Heart left ventricle (tissue), 16 donors: ENCODE data around the gene CTLA4. TPM values are rescaled to one million over a fixed set of nuclear protein-coding genes. Genes with fewer than 3 reads are reported as not detected.
A peak's percentile ranks its signal among the peaks of the same experiment; 100 is the strongest.

Experiments
- ATAC-seq, 4 donors: fragments of 200-7000 bp; cut with Tn5 transposase; one replicate each; pipeline ENCODE4 v1.9.1; 2020 to 2022; ENCODE audit warnings: moderate library complexity in 4 of 4, mild to moderate bottlenecking in 3 of 4, moderate number of reproducible peaks in 1 of 4
- DNase-seq, 5 donors: peaks; one replicate each; pipeline ENCODE4 v3.0.0-alpha.2; 2020
- H3K27ac ChIP-seq, 12 donors: fragments of 200-600 bp; sonication (generic) in 4 of 12; one replicate each; pipeline versions ENCODE4 v1.5.0 to v1.8.0; 2016 to 2022; ENCODE audit warnings: mild to moderate bottlenecking in 2 of 12
- H3K27me3 ChIP-seq, 9 donors: fragments of 200-600 bp; sonication (generic) in 2 of 9; one replicate each; pipeline versions ENCODE4 v1.5.1 to v1.8.0; 2016 to 2022; ENCODE audit warnings: mild to moderate bottlenecking in 3 of 9
- H3K36me3 ChIP-seq, 9 donors: fragments of 200-600 bp; sonication (generic) in 2 of 9; one replicate each; pipeline versions ENCODE4 v1.5.0 to v1.8.0; 2018 to 2022; ENCODE audit warnings: mild to moderate bottlenecking in 2 of 9
- H3K4me1 ChIP-seq, 12 donors: fragments of 200-600 bp; sonication (generic) in 4 of 12; one replicate each; pipeline versions ENCODE4 v1.5.0 to v1.8.0; 2016 to 2022; ENCODE audit warnings: mild to moderate bottlenecking in 3 of 12
- H3K4me3 ChIP-seq, 12 donors: fragments of 200-600 bp; sonication (generic) in 4 of 12; one replicate each; pipeline versions ENCODE4 v1.5.0 to v1.8.0; 2017 to 2022; ENCODE audit warnings: mild to moderate bottlenecking in 9 of 12, moderate library complexity in 4 of 12
- H3K9me3 ChIP-seq, 12 donors: fragments of 200-600 bp; sonication (generic) in 4 of 12; one replicate each; pipeline versions ENCODE4 v1.5.0 to v1.8.0; 2016 to 2022; ENCODE audit warnings: mild to moderate bottlenecking in 1 of 12
- CTCF ChIP-seq, 12 donors: fragments of 200-600 bp; sonication (generic) in 4 of 12; IDR thresholded peaks; one replicate each; pipeline versions ENCODE4 v1.5.0 to v1.8.0; 2018 to 2022; ENCODE audit warnings: antibody characterized with exemption in 12 of 12, mild to moderate bottlenecking in 5 of 12
- POLR2A ChIP-seq, 2 donors: fragments of 450-650 bp; IDR thresholded peaks; one replicate each; pipeline ENCODE4 v1.6.1; 2017; ENCODE audit warnings: antibody characterized with exemption in 2 of 2, mild to moderate bottlenecking in 2 of 2, moderate library complexity in 2 of 2
- WGBS, 4 donors: extraction: QIAGEN DNeasy Blood & Tissue Kit in 2 of 4; methylation state at CpG; one replicate each; pipeline versions ENCODE4 v1.1.5 to v1.1.7; 2013 to 2018; 5-methylcytosine and 5-hydroxymethylcytosine counted together
- intact Hi-C, 10 donors: fragments of 100-400 bp; cut with DNase I; formaldehyde crosslinking; loops; one replicate each; pipeline versions ENCODE4 v1.11.1 to v1.14.2; 2022
- polyA plus RNA-seq, 2 donors: library from polyadenylated mRNA; stranded (reverse); fragments of 200-250 nt; gene quantifications; one replicate each; pipeline ENCODE4 v1.2.3, GENCODE V29; 2013
- total RNA-seq, 9 donors: library from RNA; depleted of rRNA in 2 of 9; stranded (reverse); fragments of >200 nt in 2 of 9; fragmentation: NEBNext Ultra II Directional in 3 of 9; extraction: Animal tissue kit (Norgen Biotek cat#: 25700) in 3 of 9; gene quantifications; one replicate each; pipeline versions ENCODE4 v1.1.0 to v1.2.4, GENCODE V29; 2016 to 2023
- donor health status: ischemic (EF 13 %, LVEDD 7.1; RV severe dilation, severe dysfunction).
- donor health status: healthy with polysubstance abuse.
- donor health status: DM: no; HTN: yes; CAD: no.
- donor health status: DM: no; HTN: no; CAD: no.
- donor health status: ischemic (EF 25% LVEDD 6.9; RV normal size, moderate dysfunction).
- donor health status: ischemic (EF 25% LVEDD 5.7; RV mildly dilated, moderate dysfunction).
- donor health status: healthy.
- donor health status: DM: yes; HTN: yes; CAD: no.
- donor health status: ischemic (EF 35%, LVEDD 5.7; RV mildly dilated, moderate dysfunction).
- donor health status: nonischemic (EF 11% LVEDD 7.7; RV severe dilation, severe dysfunction).
- donor health status: DM: yes; HTN: yes; CAD: no.
- donor health status: PGD.
- donor health status: ischemic (EF 29% LVEDD 5.4; RV normal size, mild dysfunction).
- donor health status: nonischemic (EF 23%, LVEDD 6.1; RV moderate dilation, normal function).

The CTLA4 gene
- total and polyA plus RNA-seq, 11 donors, result 0.27 to 1.3 (median 0.39) TPM; not detected in 7

GRCh38 chr2:203886661-203887151 is 19.1 kb downstream of the CTLA4 start:
- no peaks in the 10 kb centered on the region for H3K27me3 ChIP-seq
- H3K4me1 ChIP-seq, result peaks cover 0 to 30% (median 3%) of the 10 kb centered on the region in 12 donors
- H3K36me3 ChIP-seq, result no peaks in the 10 kb centered on the region
- DNase-seq, result no peak
- intact Hi-C loops, result no loop called here
- H3K27ac ChIP-seq, result peak overlapping the region in 4 of 12 donors; percentile 28 to 54 (median 46)
- 87 to 96% (median 91%) methylated on average over 3 of the region's 3 CpGs for WGBS, 4 donors
- H3K9me3 ChIP-seq, result no peaks in the 10 kb centered on the region
- no peak for ATAC-seq
- H3K4me3 ChIP-seq, result no peak overlapping the region
- TF ChIP-seq POLR2A (IDR thresholded peaks at IDR 0.05), result no peak
- TF ChIP-seq CTCF (IDR thresholded peaks at IDR 0.05), result no peak

- no peaks in the 10 kb centered on the region for H3K27me3 ChIP-seq
- no peaks in the 10 kb centered on the region for H3K9me3 ChIP-seq
- H3K27ac ChIP-seq, result peak overlapping the region in 2 of 12 donors; percentile 42 to 54
- DNase-seq (no peak), ATAC-seq (peak in 1 of 4 donors; percentile 36)
- peaks cover 0 to 33% (median 3%) of the 10 kb centered on the region in 12 donors for H3K4me1 ChIP-seq
- no peak overlapping the region for H3K4me3 ChIP-seq
- no peak for TF ChIP-seq CTCF (IDR thresholded peaks at IDR 0.05)
- no peaks in the 10 kb centered on the region for H3K36me3 ChIP-seq
- intact Hi-C loops, result no loop called here
Observed at GRCh38 chr2:203887677-203888076, 20.1 kb downstream of the CTLA4 start.

- intact Hi-C loops, result no loop called here
- H3K4me3 ChIP-seq, result no peak overlapping the region
- no peaks in the 10 kb centered on the region for H3K36me3 ChIP-seq
- DNase-seq, result no peak
- H3K27ac ChIP-seq, result no peak overlapping the region
- peaks cover 0 to 33% (median 1%) of the 10 kb centered on the region in 12 donors for H3K4me1 ChIP-seq
- TF ChIP-seq CTCF (IDR thresholded peaks at IDR 0.05) (no peak), POLR2A (IDR thresholded peaks at IDR 0.05) (no peak)
- no peak for ATAC-seq
- H3K9me3 ChIP-seq, result no peaks in the 10 kb centered on the region
- no peaks in the 10 kb centered on the region for H3K27me3 ChIP-seq
- 88 to 96% (median 92%) methylated on average over 1 of the region's 1 CpG for WGBS, 4 donors
Observed at GRCh38 chr2:203889542-203889941, 22.0 kb downstream of the CTLA4 start.

GRCh38 chr2:203889944-203890343 is 22.4 kb downstream of the CTLA4 start:
- H3K4me1 ChIP-seq, result peaks cover 0 to 33% (median 1%) of the 10 kb centered on the region in 12 donors
- no peak for ATAC-seq
- intact Hi-C loops, result no loop called here

More at GRCh38 chr2:203889944-203890343, 22.4 kb downstream of the CTLA4 start:
- WGBS, 4 donors, result 86 to 100% (median 98%) methylated on average over 1 of the region's 1 CpG
- no peaks in the 10 kb centered on the region for H3K9me3 ChIP-seq
- no peak overlapping the region for H3K27ac ChIP-seq
- no peak overlapping the region for H3K4me3 ChIP-seq
- TF ChIP-seq CTCF (IDR thresholded peaks at IDR 0.05) (no peak), POLR2A (IDR thresholded peaks at IDR 0.05) (no peak)
- H3K36me3 ChIP-seq, result no peaks in the 10 kb centered on the region
- no peak for DNase-seq
- H3K27me3 ChIP-seq, result no peaks in the 10 kb centered on the region
